Activated CD8-positive, alpha-beta T cell treated with anti-CD3 and anti-CD28 coated beads for 36 hours (primary cell): ENCODE results near the gene GTPBP10. TPM values are rescaled to one million over a fixed set of nuclear protein-coding genes. Genes with fewer than 3 reads are reported as not detected.
"Not testable (repeated sequence)": the region's sequence is repeated elsewhere in the genome, so short reads cannot be mapped to it uniquely, and the experiment has no call there.

Source experiments
- ATAC-seq: fragments of 200-7000 bp; cut with Tn5 transposase; one replicate; pipeline ENCODE4 v1.10.0; 2021; ENCODE audit warnings: mild to moderate bottlenecking, moderate library complexity
- CTCF ChIA-PET: fragments of 350-600 bp; sonication (Branson Sonifier 250); formaldehyde crosslinking; loops from one replicate; lab custom pipeline; 2021; ENCODE audit warnings: antibody characterized with exemption; lab: Charles Lee
- POLR2A ChIA-PET: fragments of 350-600 bp; sonication (Branson Sonifier 250); formaldehyde crosslinking; loops from one replicate; lab custom pipeline; 2021; ENCODE audit warnings: antibody characterized with exemption; lab: Charles Lee
- DNase-seq: peaks from one replicate; pipeline ENCODE4 v3.0.0-alpha.2; 2020
- H3K27ac Mint-ChIP-seq: one replicate; pipeline ENCODE4 v1.8.0; 2021; ENCODE audit warnings: mild to moderate bottlenecking, mixed read lengths
- H3K27me3 Mint-ChIP-seq: one replicate; pipeline ENCODE4 v1.8.0; 2021; ENCODE audit warnings: mixed read lengths
- H3K36me3 Mint-ChIP-seq: one replicate; pipeline ENCODE4 v1.8.0; 2021; ENCODE audit warnings: low read depth, mixed read lengths
- H3K4me1 Mint-ChIP-seq: one replicate; pipeline ENCODE4 v1.8.0; 2021; ENCODE audit warnings: low read depth, mixed read lengths
- H3K4me3 Mint-ChIP-seq: one replicate; pipeline ENCODE4 v1.8.0; 2021; ENCODE audit warnings: mild to moderate bottlenecking, moderate library complexity, mixed read lengths
- H3K9me3 Mint-ChIP-seq: one replicate; pipeline ENCODE4 v1.8.0; 2021; ENCODE audit warnings: mixed read lengths
- CTCF ChIP-seq: fragments of 200-600 bp; IDR thresholded peaks from one replicate; pipeline ENCODE4 v1.8.0; 2022; ENCODE audit warnings: antibody characterized with exemption, mild to moderate bottlenecking
- intact Hi-C: fragments of 100-400 bp; cut with micrococcal nuclease; formaldehyde crosslinking; loops from one replicate; pipeline ENCODE4 v1.10.0; 2022
- total RNA-seq, 2 experiments: library from RNA; stranded (reverse); gene quantifications; one replicate each; pipeline ENCODE4 v1.2.3, GENCODE V29; 2021

The GTPBP10 gene
- total RNA-seq, 2 experiments from 2014 or later: 47.9 to 48.1 TPM

GRCh38 chr7:90320801-90321494 is 25.6 kb upstream of the GTPBP10 start, which contains the start of gene FAM237B:
Gene FAM237B, minus strand, starts transcription at chr7:90321304. Its CDS starts 1,556 bp downstream, at chr7:90319748.
- POLR2A ChIA-PET: no interaction called here
- Mint-ChIP-seq H3K27me3 (peaks cover 47% of the 10 kb centered on the region), H3K36me3 (no peaks in the 10 kb centered on the region), H3K4me3 (peak within 1 kb of the TSS; percentile 22), H3K27ac (no peak within 1 kb of the TSS), H3K4me1 (peaks cover 10% of the 10 kb centered on the region), H3K9me3 (no peaks in the 10 kb centered on the region)
- no peak for DNase-seq
- peak; percentile 34 for ATAC-seq
- TF ChIP-seq CTCF: no peak
- CTCF ChIA-PET: interaction anchor here (1.4 kb wide), 1 partner anchor 8 kb away, joined by 4 read pairs; no protein-coding TSS in a partner anchor
- intact Hi-C loops: no loop called here

GRCh38 chr7:90322837-90323236 is 23.7 kb upstream of the GTPBP10 start:
- ATAC-seq (no peak), DNase-seq (no peak)
- Mint-ChIP-seq H3K27ac (no peak overlapping the region), H3K9me3 (no peaks in the 10 kb centered on the region), H3K4me3 (no peak overlapping the region), H3K4me1 (peaks cover 10% of the 10 kb centered on the region), H3K27me3 (peaks cover 38% of the 10 kb centered on the region), H3K36me3 (no peaks in the 10 kb centered on the region)
- ChIA-PET POLR2A (no interaction called here), CTCF (interaction anchor here (1.4 kb wide), 1 partner anchor 12 kb away, joined by 4 read pairs; no protein-coding TSS in a partner anchor)
- TF ChIP-seq CTCF: no peak
- intact Hi-C loops: no loop called here

GRCh38 chr7:90326500-90326899 is 20.0 kb upstream of the GTPBP10 start:
- Mint-ChIP-seq H3K27me3 (peaks cover 19% of the 10 kb centered on the region), H3K4me1 (peaks cover under 1% of the 10 kb centered on the region), H3K4me3 (no peak overlapping the region), H3K27ac (no peak overlapping the region), H3K9me3 (no peaks in the 10 kb centered on the region), H3K36me3 (no peaks in the 10 kb centered on the region)
- ChIA-PET CTCF (no interaction called here), POLR2A (no interaction called here)
- DNase-seq (no peak), ATAC-seq (no peak)
- no peak for TF ChIP-seq CTCF
- intact Hi-C loops: no loop called here

GRCh38 chr7:90334193-90334843 is 12.2 kb upstream of the GTPBP10 start:
- no peaks in the 10 kb centered on the region for H3K4me1 Mint-ChIP-seq
- CTCF ChIA-PET: interaction anchor here (1.3 kb wide), 1 partner anchor 12 kb away, joined by 3 read pairs; no protein-coding TSS in a partner anchor
- no peaks in the 10 kb centered on the region for H3K9me3 Mint-ChIP-seq
- POLR2A ChIA-PET: interaction anchor here (3.5 kb wide), 1 partner anchor 12 kb away, joined by 14 read pairs; the partner anchor contains the start of gene GTPBP10
- no peak overlapping the region for H3K27ac Mint-ChIP-seq
- no peak overlapping the region for H3K4me3 Mint-ChIP-seq
- no peaks in the 10 kb centered on the region for H3K36me3 Mint-ChIP-seq
- peaks cover 7% of the 10 kb centered on the region for H3K27me3 Mint-ChIP-seq
- DNase-seq (no peak), ATAC-seq (no peak)
- no peak for TF ChIP-seq CTCF
- intact Hi-C loops: no loop called here

GRCh38 chr7:90334926-90335325 is 11.6 kb upstream of the GTPBP10 start:
- not testable (repeated sequence) for H3K27me3 Mint-ChIP-seq, H3K4me3 Mint-ChIP-seq

More at GRCh38 chr7:90334926-90335325, 11.6 kb upstream of the GTPBP10 start:
- DNase-seq, intact Hi-C loops, H3K9me3 Mint-ChIP-seq, H3K27ac Mint-ChIP-seq, H3K36me3 Mint-ChIP-seq, H3K4me1 Mint-ChIP-seq, ATAC-seq: not testable (repeated sequence)
- ChIA-PET POLR2A (interaction anchor here (3.5 kb wide), 1 partner anchor 11 kb away, joined by 14 read pairs; the partner anchor contains the start of gene GTPBP10), CTCF (interaction anchor here (1.3 kb wide), 1 partner anchor 11 kb away, joined by 3 read pairs; no protein-coding TSS in a partner anchor)
